HG03064 (cell line): ENCODE data around the gene CEP162.
"Not testable (repeated sequence)": the region's sequence is repeated elsewhere in the genome, so short reads cannot be mapped to it uniquely, and the experiment has no call there.

Source experiments
- ATAC-seq: cut with Tn5 transposase; IDR thresholded peaks from one replicate; pipeline ENCODE4 v1.9.1; 2021; ENCODE audit warnings: low read depth; ENCODE audit not compliant: unreplicated experiment

The CEP162 gene

GRCh38 chr6:84093441-84094435 is 133.7 kb downstream of the CEP162 start:
- ATAC-seq: no peak

- ATAC-seq: no peak
These were observed 137.9 kb downstream of the CEP162 start for GRCh38 chr6:84089552-84089951.

- no peak for ATAC-seq
These were observed 138.4 kb downstream of the CEP162 start for GRCh38 chr6:84089081-84089480.

- no peak for ATAC-seq
These were observed 140.7 kb downstream of the CEP162 start for GRCh38 chr6:84086545-84087429.

- no peak for ATAC-seq
These were observed 141.4 kb downstream of the CEP162 start for GRCh38 chr6:84086056-84086455.

GRCh38 chr6:84084705-84085104 is 142.7 kb downstream of the CEP162 start:
- ATAC-seq: not testable (repeated sequence)

- no peak for ATAC-seq
These were observed 144.7 kb downstream of the CEP162 start for GRCh38 chr6:84082689-84083265.

GRCh38 chr6:84081222-84081621 is 146.2 kb downstream of the CEP162 start:
- no peak for ATAC-seq

- no peak for ATAC-seq
These were observed 149.1 kb downstream of the CEP162 start for GRCh38 chr6:84078335-84078734.

- no peak for ATAC-seq
These were observed 149.8 kb downstream of the CEP162 start for GRCh38 chr6:84077645-84078044.

- ATAC-seq: no peak
These were observed 152.3 kb downstream of the CEP162 start for GRCh38 chr6:84074988-84075781.
